ENCODE measurements around the gene RPH3AL. TPM values are rescaled to one million over a fixed set of nuclear protein-coding genes. Genes with fewer than 3 reads are reported as not detected.
"Not testable (repeated sequence)": the region's sequence is repeated elsewhere in the genome, so short reads cannot be mapped to it uniquely, and the experiment has no call there.

Gene RPH3AL
- polyA plus RNA-seq, 1 experiment: 4.0 TPM

- POLR2A ChIA-PET: no interaction called here
- no peaks in the 10 kb centered on the region for H3K27me3 ChIP-seq (ENCODE audit: control insufficient read depth, insufficient read depth, low read length)
- no peak overlapping the region for H3K4me3 ChIP-seq (ENCODE audit: low read depth, low read length)
- TF ChIP-seq CTCF (IDR thresholded peaks at IDR 0.05; ENCODE audit: insufficient read depth, low read depth, low read length): no peak
- no peaks in the 10 kb centered on the region for H3K36me3 ChIP-seq (ENCODE audit: control insufficient read depth, insufficient read depth, low read length)
- CTCF ChIA-PET: no interaction called here
- DNase-seq (ENCODE audit: low read depth): no peak
Observed at GRCh38 chr17:219696-220095, 132.9 kb downstream of the RPH3AL start.

DNA sequence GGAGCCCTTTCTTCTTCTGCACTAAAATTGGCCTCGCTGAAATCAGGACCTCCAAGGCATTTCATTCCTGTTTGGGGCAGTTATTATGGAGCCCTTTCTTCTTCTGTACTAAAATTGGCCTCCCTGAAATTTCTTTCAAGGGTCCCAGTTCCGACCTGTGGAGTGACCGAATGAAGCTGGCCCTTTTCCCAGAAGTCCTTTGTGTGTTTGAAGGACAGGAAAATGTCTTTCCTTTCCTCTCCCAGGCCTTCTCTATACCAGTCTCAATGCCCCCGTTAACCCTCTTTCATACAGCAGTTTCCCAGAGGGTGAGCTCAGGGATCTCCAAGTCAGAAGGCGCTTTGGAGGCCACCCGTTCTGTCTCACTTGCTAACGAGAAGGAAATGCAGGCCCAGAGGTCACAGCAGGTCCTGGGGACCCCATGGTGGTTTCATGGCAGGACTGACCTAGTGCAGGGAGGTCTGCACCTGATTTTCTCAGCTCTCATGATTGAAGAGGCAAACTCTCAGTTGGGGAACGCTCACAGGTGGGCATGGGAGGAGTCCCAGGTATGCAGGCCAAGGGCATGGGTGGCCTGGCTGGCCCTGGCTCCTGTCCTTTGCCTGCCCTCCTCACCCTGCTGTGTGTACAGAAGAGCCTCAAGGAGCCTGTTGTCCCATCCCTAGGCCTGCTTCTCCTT lies 134.0 kb downstream of the RPH3AL start:
- no peaks in the 10 kb centered on the region for H3K27me3 ChIP-seq (ENCODE audit: control insufficient read depth, insufficient read depth, low read length)
- POLR2A ChIA-PET: no interaction called here
- no peak overlapping the region for H3K4me3 ChIP-seq (ENCODE audit: low read depth, low read length)
- DNase-seq (ENCODE audit: low read depth): no peak
- H3K36me3 ChIP-seq (ENCODE audit: control insufficient read depth, insufficient read depth, low read length): no peaks in the 10 kb centered on the region
- TF ChIP-seq CTCF (IDR thresholded peaks at IDR 0.05; ENCODE audit: insufficient read depth, low read depth, low read length): no peak
- CTCF ChIA-PET: no interaction called here

GRCh38 chr17:216625-217024 lies 136.0 kb downstream of the RPH3AL start:
- Histone ChIP-seq H3K4me3 (ENCODE audit: low read depth, low read length) (no peak overlapping the region), H3K27me3 (ENCODE audit: control insufficient read depth, insufficient read depth, low read length) (no peaks in the 10 kb centered on the region), H3K36me3 (ENCODE audit: control insufficient read depth, insufficient read depth, low read length) (no peaks in the 10 kb centered on the region)
- no peak for DNase-seq (ENCODE audit: low read depth)
- ChIA-PET POLR2A (no interaction called here), CTCF (no interaction called here)
- TF ChIP-seq CTCF (IDR thresholded peaks at IDR 0.05; ENCODE audit: insufficient read depth, low read depth, low read length): no peak

DNA sequence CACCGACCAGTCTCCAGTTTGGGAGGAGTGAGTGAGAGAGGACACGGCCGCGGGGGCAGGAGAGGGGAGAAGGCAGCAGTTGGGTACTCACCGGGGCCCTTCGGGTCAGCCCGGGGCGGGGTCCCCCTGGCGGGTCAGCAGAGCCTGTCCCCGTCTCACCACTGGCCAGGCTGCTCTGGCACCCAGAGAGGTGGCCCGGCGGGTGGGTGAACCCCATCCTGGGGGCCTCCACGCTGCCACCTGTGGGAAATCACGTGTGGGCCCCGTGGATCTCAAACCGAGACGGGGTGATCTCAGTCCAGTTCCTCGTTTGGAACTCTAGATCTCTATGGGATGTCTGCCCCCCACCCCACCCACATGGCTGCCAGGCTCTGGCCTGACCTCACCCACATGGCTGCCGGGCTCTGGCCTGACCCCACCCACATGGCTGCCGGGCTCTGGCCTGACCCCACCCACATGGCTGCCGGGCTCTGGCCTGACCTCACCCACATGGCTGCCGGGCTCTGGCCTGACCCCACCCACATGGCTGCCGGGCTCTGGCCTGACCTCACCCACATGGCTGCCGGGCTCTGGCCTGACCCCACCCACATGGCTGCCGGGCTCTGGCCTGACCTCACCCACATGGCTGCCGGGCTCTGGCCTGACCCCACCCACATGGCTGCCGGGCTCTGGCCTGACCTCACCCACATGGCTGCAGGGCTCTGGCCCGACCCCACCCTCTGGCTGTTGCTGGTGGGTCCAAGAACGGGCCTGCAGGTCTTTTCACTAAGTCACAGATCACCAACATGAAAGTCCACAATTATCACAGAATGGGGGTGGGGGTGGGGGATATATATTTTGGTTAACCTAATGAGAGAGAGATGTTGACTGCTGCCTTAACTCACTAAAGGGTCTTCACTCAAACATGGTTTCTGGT lies 136.8 kb downstream of the RPH3AL start:
- H3K36me3 ChIP-seq (ENCODE audit: control insufficient read depth, insufficient read depth, low read length); CTCF ChIA-PET; DNase-seq (ENCODE audit: low read depth); H3K4me3 ChIP-seq (ENCODE audit: low read depth, low read length); POLR2A ChIA-PET; H3K27me3 ChIP-seq (ENCODE audit: control insufficient read depth, insufficient read depth, low read length): not testable (repeated sequence)

- TF ChIP-seq CTCF (IDR thresholded peaks at IDR 0.05; ENCODE audit: insufficient read depth, low read depth, low read length): no peak
- POLR2A ChIA-PET: no interaction called here
- Histone ChIP-seq H3K36me3 (ENCODE audit: control insufficient read depth, insufficient read depth, low read length) (no peaks in the 10 kb centered on the region), H3K4me3 (ENCODE audit: low read depth, low read length) (no peak overlapping the region), H3K27me3 (ENCODE audit: control insufficient read depth, insufficient read depth, low read length) (no peaks in the 10 kb centered on the region)
- no peak for DNase-seq (ENCODE audit: low read depth)
- CTCF ChIA-PET: no interaction called here
Observed at GRCh38 chr17:214881-215331, 137.7 kb downstream of the RPH3AL start.
